Psoas muscle (tissue), 8 donors: ENCODE measurements around the gene SCYGR1. TPM values are rescaled to one million over a fixed set of nuclear protein-coding genes. Genes with fewer than 3 reads are reported as not detected.
"Not testable (repeated sequence)": the region's sequence is repeated elsewhere in the genome, so short reads cannot be mapped to it uniquely, and the experiment has no call there.

ENCODE experiments used
- ATAC-seq, 4 donors: fragments of 200-7000 bp; cut with Tn5 transposase; one replicate each; pipeline ENCODE4 v1.9.1; 2020; ENCODE audit warnings: moderate library complexity in 3 of 4, mild to moderate bottlenecking in 2 of 4
- DNase-seq, 2 donors: peaks; one replicate each; pipeline ENCODE4 v3.0.0-alpha.2; 2020
- H3K27ac ChIP-seq: fragments of 200-600 bp; one replicate; pipeline ENCODE4 v1.8.0; 2022
- H3K27me3 ChIP-seq, 3 donors: fragments of 200-600 bp in 1 of 3; one replicate each; pipeline versions ENCODE4 v1.6.1 to v1.8.0; 2013 to 2022; ENCODE audit warnings: low read length in 2 of 3, mild to moderate bottlenecking in 2 of 3, moderate library complexity in 1 of 3; ENCODE audit not compliant: insufficient read depth in 3 of 3
- H3K36me3 ChIP-seq, 2 donors: fragments of 200-600 bp in 1 of 2; one replicate each; pipeline versions ENCODE4 v1.6.1 to v1.8.0; 2013 to 2022; ENCODE audit warnings: low read depth in 1 of 2, mild to moderate bottlenecking in 1 of 2, moderate library complexity in 1 of 2; ENCODE audit not compliant: insufficient read depth in 1 of 2
- H3K4me1 ChIP-seq: fragments of 200-600 bp; one replicate; pipeline ENCODE4 v1.8.0; 2022
- H3K4me3 ChIP-seq: fragments of 200-600 bp; one replicate; pipeline ENCODE4 v1.8.0; 2022; ENCODE audit warnings: mild to moderate bottlenecking
- H3K9me3 ChIP-seq: fragments of 200-600 bp; one replicate; pipeline ENCODE4 v1.8.0; 2022
- WGBS, 3 donors: extraction: QIAGEN DNeasy Blood & Tissue Kit; methylation state at CpG; one replicate each; pipeline versions ENCODE4 v1.1.6 to v1.1.7; 2013; 5-methylcytosine and 5-hydroxymethylcytosine counted together
- intact Hi-C, 2 donors: fragments of 100-400 bp; cut with DNase I; formaldehyde crosslinking; loops; one replicate each; pipeline versions ENCODE4 v1.11.0 to v1.14.2; 2022
- polyA plus RNA-seq, 3 donors: library from polyadenylated mRNA; stranded (reverse); fragments of 200-250 nt; gene quantifications; one replicate each; pipeline ENCODE4 v1.2.3, GENCODE V29; 2013
- total RNA-seq, 4 donors: library from RNA; stranded (reverse); fragmentation: NEBNext Ultra II Directional in 2 of 4; extraction: Animal tissue kit (Norgen Biotek cat#: 25700) in 2 of 4; gene quantifications; one replicate each; pipeline versions ENCODE4 v1.2.1 to v1.2.4, GENCODE V29; 2021 to 2023
- TF ChIP-seq, protein P1 (sequence below): fragments of 200-600 bp; IDR thresholded peaks from one replicate; pipeline ENCODE4 v1.8.0; 2022; ENCODE audit warnings: antibody characterized with exemption
- donor health status: healthy with polysubstance abuse.
- donor health status: DM: no; HTN: no; CAD: no; lungs with moderate emphysema.
- donor health status: Bipolar disorder and iron deficiency.
- donor health status: healthy.
- donor health status: DM: yes; HTN: yes; CAD: no.
- donor health status: DM: no; HTN: no; CAD: no.
- donor health status: DM: no; HTN: no; CAD: no.
- donor health status: DM: yes; HTN: yes; CAD: no.

SCYGR1 gene
- total and polyA plus RNA-seq, 7 donors = not detected

DNA sequence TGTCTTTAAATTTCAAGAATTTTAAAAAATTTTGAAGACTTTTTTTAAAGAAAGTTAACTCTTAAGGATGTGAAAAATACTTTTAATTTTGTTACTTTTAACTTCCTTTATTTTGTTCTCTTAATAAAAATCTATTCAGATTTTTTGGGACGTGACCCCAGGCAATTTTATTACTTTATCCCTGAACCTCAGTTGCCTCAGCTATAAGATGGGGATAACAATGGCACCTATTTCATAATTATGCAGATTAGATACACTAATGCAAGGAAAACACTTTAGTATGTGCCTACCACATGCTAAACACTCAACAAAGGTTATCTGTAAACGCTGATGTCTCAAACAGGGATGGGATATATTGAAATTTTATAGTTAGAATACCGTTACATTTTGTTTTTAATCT, 1.5 kb upstream of the SCYGR1 start:
- H3K27ac ChIP-seq = no peak overlapping the region
- H3K4me1 ChIP-seq = no peaks in the 10 kb centered on the region
- H3K27me3 ChIP-seq = peaks cover 0 to 6% (median 0%) of the 10 kb centered on the region in 3 donors
- no peaks in the 10 kb centered on the region for H3K36me3 ChIP-seq
- DNase-seq (no peak), ATAC-seq (no peak)
- H3K4me3 ChIP-seq = no peak overlapping the region
- 74 to 93% (median 89%) methylated on average over 3 of the region's 3 CpGs for WGBS, 3 donors
- TF ChIP-seq, protein P1, sequence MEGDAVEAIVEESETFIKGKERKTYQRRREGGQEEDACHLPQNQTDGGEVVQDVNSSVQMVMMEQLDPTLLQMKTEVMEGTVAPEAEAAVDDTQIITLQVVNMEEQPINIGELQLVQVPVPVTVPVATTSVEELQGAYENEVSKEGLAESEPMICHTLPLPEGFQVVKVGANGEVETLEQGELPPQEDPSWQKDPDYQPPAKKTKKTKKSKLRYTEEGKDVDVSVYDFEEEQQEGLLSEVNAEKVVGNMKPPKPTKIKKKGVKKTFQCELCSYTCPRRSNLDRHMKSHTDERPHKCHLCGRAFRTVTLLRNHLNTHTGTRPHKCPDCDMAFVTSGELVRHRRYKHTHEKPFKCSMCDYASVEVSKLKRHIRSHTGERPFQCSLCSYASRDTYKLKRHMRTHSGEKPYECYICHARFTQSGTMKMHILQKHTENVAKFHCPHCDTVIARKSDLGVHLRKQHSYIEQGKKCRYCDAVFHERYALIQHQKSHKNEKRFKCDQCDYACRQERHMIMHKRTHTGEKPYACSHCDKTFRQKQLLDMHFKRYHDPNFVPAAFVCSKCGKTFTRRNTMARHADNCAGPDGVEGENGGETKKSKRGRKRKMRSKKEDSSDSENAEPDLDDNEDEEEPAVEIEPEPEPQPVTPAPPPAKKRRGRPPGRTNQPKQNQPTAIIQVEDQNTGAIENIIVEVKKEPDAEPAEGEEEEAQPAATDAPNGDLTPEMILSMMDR = no peak
- intact Hi-C loops = no loop called here
- H3K9me3 ChIP-seq = no peaks in the 10 kb centered on the region

DNA sequence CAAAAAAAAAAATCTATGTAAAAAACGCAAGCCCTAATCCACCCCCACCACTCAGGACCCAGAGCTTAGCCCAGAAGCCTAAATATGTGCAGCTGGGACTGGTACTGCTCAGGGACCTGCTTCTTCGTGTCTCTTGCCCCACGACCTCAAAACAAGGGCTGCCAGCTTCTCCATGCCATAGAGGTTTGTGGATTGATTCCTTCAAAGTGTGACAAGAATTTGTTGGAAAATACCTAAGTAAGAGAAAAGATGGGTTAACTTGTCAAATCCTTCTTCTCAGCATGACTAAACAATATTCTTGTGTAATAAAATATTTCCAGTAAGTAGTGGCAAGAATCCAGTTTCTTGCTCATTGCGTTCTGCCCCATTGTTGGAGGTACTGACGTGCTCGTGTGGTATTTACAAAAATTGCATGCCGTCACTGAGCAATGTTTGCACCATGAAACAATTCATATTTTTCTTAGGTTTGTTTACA, 825 bp upstream of the SCYGR1 start:
- Histone ChIP-seq H3K27me3 (peaks cover 0 to 6% (median 2%) of the 10 kb centered on the region in 3 donors), H3K36me3 (no peaks in the 10 kb centered on the region), H3K9me3 (no peaks in the 10 kb centered on the region), H3K27ac (no peak overlapping the region), H3K4me1 (no peaks in the 10 kb centered on the region), H3K4me3 (no peak overlapping the region)
- ATAC-seq (no peak), DNase-seq (no peak)
- TF ChIP-seq, protein P1 = no peak
- intact Hi-C loops = no loop called here
- WGBS, 3 donors = 51 to 63% (median 54%) methylated on average over 7 of the region's 7 CpGs

DNA sequence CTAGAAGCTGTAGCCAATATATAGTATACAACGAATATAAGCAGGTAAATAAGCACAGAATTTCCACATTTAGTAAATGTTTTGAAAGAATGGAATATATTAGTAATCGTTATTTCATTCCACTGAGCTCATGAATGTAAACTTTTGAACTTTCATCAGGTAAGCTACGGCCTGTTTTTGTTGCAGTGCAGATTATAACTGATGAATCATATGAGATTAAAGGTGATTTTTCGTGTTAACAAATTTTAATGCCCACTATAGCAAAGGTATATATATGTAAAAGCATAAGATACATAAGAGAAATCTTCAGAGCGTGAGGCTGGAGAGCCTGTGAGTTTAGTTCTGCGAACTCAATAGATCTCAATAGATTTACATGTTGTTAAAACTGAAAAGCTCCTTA, 1.1 kb downstream of the SCYGR1 start:
- Histone ChIP-seq H3K4me3 (no peak overlapping the region), H3K9me3 (no peaks in the 10 kb centered on the region), H3K4me1 (no peaks in the 10 kb centered on the region), H3K27me3 (peaks cover 0 to 19% (median 2%) of the 10 kb centered on the region in 3 donors), H3K36me3 (no peaks in the 10 kb centered on the region), H3K27ac (no peak overlapping the region)
- intact Hi-C loops = no loop called here
- 78 to 92% (median 89%) methylated on average over 6 of the region's 6 CpGs for WGBS, 3 donors
- ATAC-seq = no peak
- TF ChIP-seq, protein P1 = no peak
- no peak for DNase-seq

DNA sequence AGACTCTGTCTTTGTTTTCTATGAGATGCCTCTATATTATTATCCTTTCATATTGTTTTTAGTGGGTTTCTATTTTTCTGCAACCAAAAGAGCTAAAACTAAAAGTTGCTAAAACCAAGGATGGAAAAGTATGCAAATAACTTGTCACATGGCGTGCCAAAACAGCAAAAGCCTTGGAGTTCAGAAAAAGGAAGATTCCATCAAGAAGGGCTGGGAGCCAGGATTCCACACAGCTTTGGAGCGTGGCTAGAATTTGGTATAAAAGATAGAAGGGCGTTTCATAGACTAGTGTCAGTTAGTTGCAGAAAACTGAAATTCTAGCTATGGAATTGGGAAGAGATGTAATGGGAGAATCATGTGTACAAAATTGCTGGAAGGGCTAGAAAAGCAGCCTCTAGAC, 4.1 kb downstream of the SCYGR1 start:
- no peaks in the 10 kb centered on the region for H3K4me1 ChIP-seq
- TF ChIP-seq, protein P1 = no peak
- WGBS, 3 donors = 23 to 35% (median 26%) methylated on average over 3 of the region's 3 CpGs
- no peaks in the 10 kb centered on the region for H3K36me3 ChIP-seq
- H3K9me3 ChIP-seq = no peaks in the 10 kb centered on the region
- no peak for ATAC-seq
- H3K27me3 ChIP-seq = peaks cover 0 to 19% (median 2%) of the 10 kb centered on the region in 3 donors
- intact Hi-C loops = no loop called here
- no peak overlapping the region for H3K4me3 ChIP-seq
- no peak overlapping the region for H3K27ac ChIP-seq
- no peak for DNase-seq

DNA sequence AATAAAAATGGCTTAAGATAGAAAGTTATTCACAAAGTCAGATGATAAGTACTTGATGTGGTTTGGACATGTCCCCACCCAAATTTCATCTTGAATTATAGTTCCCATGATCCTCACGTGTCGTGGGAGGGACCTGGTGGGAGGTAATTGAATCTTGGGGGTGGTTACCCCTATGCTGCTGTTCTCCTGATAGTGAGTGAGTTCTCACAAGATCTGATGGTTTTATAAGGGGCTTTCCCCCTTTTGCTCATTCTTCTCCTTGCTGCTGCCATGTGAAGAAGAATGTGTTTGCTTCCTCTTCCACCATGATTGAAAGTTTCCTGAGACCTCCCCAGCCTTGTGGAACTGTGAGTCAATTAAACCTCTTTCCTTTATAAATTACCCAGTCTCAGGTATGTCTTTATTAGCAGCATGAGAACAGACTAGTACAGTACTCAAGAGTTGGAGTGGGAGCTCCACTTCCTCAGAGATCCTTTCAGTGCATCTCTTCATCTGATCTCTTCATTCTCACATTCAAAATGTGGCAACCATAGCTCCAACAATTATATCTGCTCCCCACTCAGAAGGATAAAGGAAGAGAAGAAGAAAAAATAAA, 5.4 kb downstream of the SCYGR1 start:
- ATAC-seq, H3K27ac ChIP-seq, H3K4me1 ChIP-seq, H3K36me3 ChIP-seq, H3K9me3 ChIP-seq, DNase-seq, H3K4me3 ChIP-seq, intact Hi-C loops: not testable (repeated sequence)
- WGBS, 3 donors = 66 to 86% (median 80%) methylated on average over 2 of the region's 2 CpGs
- H3K27me3 ChIP-seq = peaks cover 0 to 30% (median 2%) of the 10 kb centered on the region in 3 donors
